GM21576 (cell line): ENCODE measurements around the gene CNGA3.
"Not testable (repeated sequence)": the region's sequence is repeated elsewhere in the genome, so short reads cannot be mapped to it uniquely, and the experiment has no call there.

Experiments
- ATAC-seq: cut with Tn5 transposase; IDR thresholded peaks from one replicate; pipeline ENCODE4 v1.9.1; 2021; ENCODE audit warnings: mild to moderate bottlenecking, moderate library complexity; ENCODE audit not compliant: unreplicated experiment

The CNGA3 gene

GRCh38 chr2:98395977-98396376, 49.7 kb downstream of the CNGA3 start:
- ATAC-seq, result no peak

GRCh38 chr2:98396745-98397355, 50.6 kb downstream of the CNGA3 start:
- no peak for ATAC-seq

GRCh38 chr2:98399140-98399539, 52.9 kb downstream of the CNGA3 start:
- ATAC-seq, result no peak

- no peak for ATAC-seq
Observed at GRCh38 chr2:98403878-98404277, 57.6 kb downstream of the CNGA3 start.

GRCh38 chr2:98404556-98405250, 58.4 kb downstream of the CNGA3 start:
- no peak for ATAC-seq

- no peak for ATAC-seq
Observed at GRCh38 chr2:98405301-98405700, 59.0 kb downstream of the CNGA3 start.

- ATAC-seq, result no peak
Observed at GRCh38 chr2:98408155-98408554, 61.9 kb downstream of the CNGA3 start.

- peak; percentile 60 for ATAC-seq
Observed at GRCh38 chr2:98412751-98413458, 66.6 kb downstream of the CNGA3 start.

- ATAC-seq, result not testable (repeated sequence)
Observed at GRCh38 chr2:98414246-98414645, 68.0 kb downstream of the CNGA3 start.

GRCh38 chr2:98415719-98416248, 69.5 kb downstream of the CNGA3 start:
- not testable (repeated sequence) for ATAC-seq

- no peak for ATAC-seq
Observed at GRCh38 chr2:98416383-98417159, 70.3 kb downstream of the CNGA3 start.

- ATAC-seq, result no peak
Observed at GRCh38 chr2:98419544-98419943, 73.3 kb downstream of the CNGA3 start.

- ATAC-seq, result no peak
Observed at GRCh38 chr2:98419977-98420725, 73.9 kb downstream of the CNGA3 start.

GRCh38 chr2:98422449-98422848, 76.2 kb downstream of the CNGA3 start:
- no peak for ATAC-seq

- no peak for ATAC-seq
Observed at GRCh38 chr2:98426771-98427170, 80.5 kb downstream of the CNGA3 start.

- no peak for ATAC-seq
Observed at GRCh38 chr2:98432145-98432544, 85.9 kb downstream of the CNGA3 start.

- no peak for ATAC-seq
Observed at GRCh38 chr2:98433363-98433964, 87.2 kb downstream of the CNGA3 start.

- ATAC-seq, result no peak
Observed at GRCh38 chr2:98434492-98434891, 88.2 kb downstream of the CNGA3 start.

GRCh38 chr2:98435670-98436069, 89.4 kb downstream of the CNGA3 start:
- ATAC-seq, result not testable (repeated sequence)

- ATAC-seq, result no peak
Observed at GRCh38 chr2:98436734-98437133, 90.5 kb downstream of the CNGA3 start.
